Psoas muscle (tissue), 8 donors: ENCODE results near the gene ADSS2. TPM values are rescaled to one million over a fixed set of nuclear protein-coding genes. Genes with fewer than 3 reads are reported as not detected.

Experiments
- ATAC-seq, 4 donors: fragments of 200-7000 bp; cut with Tn5 transposase; one replicate each; pipeline ENCODE4 v1.9.1; 2020; ENCODE audit warnings: moderate library complexity in 3 of 4, mild to moderate bottlenecking in 2 of 4
- DNase-seq, 2 donors: peaks; one replicate each; pipeline ENCODE4 v3.0.0-alpha.2; 2020
- H3K27ac ChIP-seq: fragments of 200-600 bp; one replicate; pipeline ENCODE4 v1.8.0; 2022
- H3K27me3 ChIP-seq, 3 donors: fragments of 200-600 bp in 1 of 3; one replicate each; pipeline versions ENCODE4 v1.6.1 to v1.8.0; 2013 to 2022; ENCODE audit warnings: low read length in 2 of 3, mild to moderate bottlenecking in 2 of 3, moderate library complexity in 1 of 3; ENCODE audit not compliant: insufficient read depth in 3 of 3
- H3K36me3 ChIP-seq, 2 donors: fragments of 200-600 bp in 1 of 2; one replicate each; pipeline versions ENCODE4 v1.6.1 to v1.8.0; 2013 to 2022; ENCODE audit warnings: low read depth in 1 of 2, mild to moderate bottlenecking in 1 of 2, moderate library complexity in 1 of 2; ENCODE audit not compliant: insufficient read depth in 1 of 2
- H3K4me1 ChIP-seq: fragments of 200-600 bp; one replicate; pipeline ENCODE4 v1.8.0; 2022
- H3K4me3 ChIP-seq: fragments of 200-600 bp; one replicate; pipeline ENCODE4 v1.8.0; 2022; ENCODE audit warnings: mild to moderate bottlenecking
- H3K9me3 ChIP-seq: fragments of 200-600 bp; one replicate; pipeline ENCODE4 v1.8.0; 2022
- CTCF ChIP-seq: fragments of 200-600 bp; IDR thresholded peaks from one replicate; pipeline ENCODE4 v1.8.0; 2022; ENCODE audit warnings: antibody characterized with exemption
- WGBS, 3 donors: extraction: QIAGEN DNeasy Blood & Tissue Kit; methylation state at CpG; one replicate each; pipeline versions ENCODE4 v1.1.6 to v1.1.7; 2013; 5-methylcytosine and 5-hydroxymethylcytosine counted together
- intact Hi-C, 2 donors: fragments of 100-400 bp; cut with DNase I; formaldehyde crosslinking; loops; one replicate each; pipeline versions ENCODE4 v1.11.0 to v1.14.2; 2022
- polyA plus RNA-seq, 3 donors: library from polyadenylated mRNA; stranded (reverse); fragments of 200-250 nt; gene quantifications; one replicate each; pipeline ENCODE4 v1.2.3, GENCODE V29; 2013
- total RNA-seq, 4 donors: library from RNA; stranded (reverse); fragmentation: NEBNext Ultra II Directional in 2 of 4; extraction: Animal tissue kit (Norgen Biotek cat#: 25700) in 2 of 4; gene quantifications; one replicate each; pipeline versions ENCODE4 v1.2.1 to v1.2.4, GENCODE V29; 2021 to 2023
- donor health status: healthy with polysubstance abuse.
- donor health status: DM: no; HTN: no; CAD: no; lungs with moderate emphysema.
- donor health status: Bipolar disorder and iron deficiency.
- donor health status: healthy.
- donor health status: DM: yes; HTN: yes; CAD: no.
- donor health status: DM: no; HTN: no; CAD: no.
- donor health status: DM: no; HTN: no; CAD: no.
- donor health status: DM: yes; HTN: yes; CAD: no.

The ADSS2 gene
- total and polyA plus RNA-seq, 7 donors: 5.7 to 19.2 (median 12.3) TPM

GRCh38 chr1:244447552-244447951 is 4.2 kb downstream of the ADSS2 start:
- peaks cover 44% of the 10 kb centered on the region for H3K4me1 ChIP-seq
- no peaks in the 10 kb centered on the region for H3K36me3 ChIP-seq
- intact Hi-C loops: no loop called here
- H3K27me3 ChIP-seq: no peaks in the 10 kb centered on the region
- H3K9me3 ChIP-seq: no peaks in the 10 kb centered on the region
- 92 to 99% (median 96%) methylated on average over 2 of the region's 2 CpGs for WGBS, 3 donors
- no peak overlapping the region for H3K4me3 ChIP-seq
- no peak for DNase-seq
- H3K27ac ChIP-seq: no peak overlapping the region
- TF ChIP-seq CTCF: no peak
- no peak for ATAC-seq

- Histone ChIP-seq H3K4me3 (no peak overlapping the region), H3K27ac (no peak overlapping the region), H3K36me3 (no peaks in the 10 kb centered on the region), H3K4me1 (peaks cover 44% of the 10 kb centered on the region), H3K9me3 (no peaks in the 10 kb centered on the region), H3K27me3 (no peaks in the 10 kb centered on the region)
- TF ChIP-seq CTCF: no peak
- ATAC-seq: no peak
- WGBS, 3 donors: 78 to 90% (median 85%) methylated on average over 1 of the region's 1 CpG
- intact Hi-C loops: no loop called here
- DNase-seq: no peak
These were observed 4.7 kb downstream of the ADSS2 start for GRCh38 chr1:244447024-244447423.

GRCh38 chr1:244445320-244446181 is 6.2 kb downstream of the ADSS2 start:
- no peak for ATAC-seq
- Histone ChIP-seq H3K27ac (no peak overlapping the region), H3K4me1 (peaks cover 44% of the 10 kb centered on the region)

GRCh38 chr1:244444854-244445253 is 6.9 kb downstream of the ADSS2 start:
- H3K27me3 ChIP-seq: no peaks in the 10 kb centered on the region
- intact Hi-C loops: no loop called here
- no peak for ATAC-seq

More at GRCh38 chr1:244445320-244446181, 6.2 kb downstream of the ADSS2 start:
- no peak overlapping the region for H3K4me3 ChIP-seq
- H3K9me3 ChIP-seq: no peaks in the 10 kb centered on the region
- intact Hi-C loops: no loop called here
- no peaks in the 10 kb centered on the region for H3K36me3 ChIP-seq
- no peak for TF ChIP-seq CTCF
- H3K27me3 ChIP-seq: no peaks in the 10 kb centered on the region
- 52 to 58% (median 55%) methylated on average over 2 of the region's 2 CpGs for WGBS, 3 donors
- DNase-seq: no peak

More at GRCh38 chr1:244444854-244445253, 6.9 kb downstream of the ADSS2 start:
- Histone ChIP-seq H3K4me3 (no peak overlapping the region), H3K27ac (no peak overlapping the region), H3K4me1 (peaks cover 38% of the 10 kb centered on the region), H3K36me3 (no peaks in the 10 kb centered on the region), H3K9me3 (no peaks in the 10 kb centered on the region)
- 15 to 35% (median 25%) methylated on average over 1 of the region's 1 CpG for WGBS, 3 donors
- no peak for DNase-seq
- no peak for TF ChIP-seq CTCF
